ENCODE data around the gene LCLAT1. TPM values are rescaled to one million over a fixed set of nuclear protein-coding genes. Genes with fewer than 3 reads are reported as not detected.

The LCLAT1 gene
- total RNA-seq, 2 donors from 2014 or later: 8.1 to 24.1 TPM

DNA sequence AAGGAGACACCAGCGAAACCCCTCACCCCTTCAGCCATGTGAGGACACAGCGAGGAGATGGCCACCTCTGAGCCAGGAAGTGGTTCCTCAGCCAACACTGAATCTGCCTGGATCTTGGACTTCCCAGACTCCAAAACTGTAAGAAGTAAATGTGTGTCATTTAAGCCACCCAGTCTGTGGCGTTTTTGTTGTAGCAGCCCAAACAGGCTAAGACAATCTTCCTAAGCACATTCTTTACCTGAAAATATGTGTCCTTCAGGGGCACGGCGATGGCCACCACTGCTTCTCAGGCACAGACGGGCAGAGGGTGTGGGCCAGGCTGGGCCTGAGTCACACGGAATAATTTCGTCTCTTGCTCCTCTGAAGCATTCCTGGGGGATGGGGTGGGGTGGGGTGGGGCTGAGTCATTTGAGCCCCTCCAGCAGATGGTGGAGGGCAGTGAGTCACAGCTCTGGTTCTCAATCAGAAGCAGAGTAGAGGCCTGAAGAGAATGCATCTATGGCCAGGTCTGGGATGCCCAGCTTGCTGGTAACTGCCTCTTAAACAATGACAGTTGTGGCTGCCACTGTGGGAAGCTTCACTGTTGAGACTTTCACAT lies 217.8 kb downstream of the LCLAT1 start:
- DNase-seq (ENCODE audit: low spot score in 2 of 2) (no peak), ATAC-seq (peak; percentile 68 to 79)
- Mint-ChIP-seq H3K36me3 (peaks cover 10% of the 10 kb centered on the region in 2 donors), H3K27ac (no peak overlapping the region), H3K9me3 (peaks cover 13 to 17% of the 10 kb centered on the region in 2 donors)

DNA sequence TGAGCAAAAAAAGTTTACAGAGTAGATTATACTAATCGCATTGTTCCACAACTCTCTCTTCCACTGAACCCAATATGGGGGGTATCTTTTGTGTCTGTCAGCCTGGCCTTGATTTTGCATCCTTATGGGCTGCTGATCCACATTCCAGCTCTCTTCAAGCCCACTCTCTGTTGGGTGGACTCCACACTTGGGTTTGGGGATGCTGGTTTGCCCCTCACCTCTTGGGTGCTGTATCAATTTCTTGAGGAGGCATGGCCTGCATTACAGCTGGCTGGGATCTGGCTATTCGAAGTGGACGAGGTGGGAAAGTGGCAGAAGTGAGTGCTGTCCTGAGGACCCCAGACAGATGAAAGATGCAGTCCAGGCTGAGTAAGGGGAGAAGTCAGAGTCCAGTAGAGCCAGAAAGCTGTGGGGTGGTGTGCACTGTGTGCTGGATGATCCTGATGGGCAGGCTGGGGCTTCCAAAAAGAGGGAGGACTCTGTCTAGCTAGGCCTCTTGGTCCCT lies 218.8 kb downstream of the LCLAT1 start:
- no peak overlapping the region for H3K27ac Mint-ChIP-seq
- no peak for ATAC-seq
- DNase-seq (ENCODE audit: low spot score in 2 of 2): no peak
- H3K9me3 Mint-ChIP-seq: peaks cover 22% of the 10 kb centered on the region in 2 donors
- peaks cover 17 to 20% of the 10 kb centered on the region in 2 donors for H3K36me3 Mint-ChIP-seq

DNA sequence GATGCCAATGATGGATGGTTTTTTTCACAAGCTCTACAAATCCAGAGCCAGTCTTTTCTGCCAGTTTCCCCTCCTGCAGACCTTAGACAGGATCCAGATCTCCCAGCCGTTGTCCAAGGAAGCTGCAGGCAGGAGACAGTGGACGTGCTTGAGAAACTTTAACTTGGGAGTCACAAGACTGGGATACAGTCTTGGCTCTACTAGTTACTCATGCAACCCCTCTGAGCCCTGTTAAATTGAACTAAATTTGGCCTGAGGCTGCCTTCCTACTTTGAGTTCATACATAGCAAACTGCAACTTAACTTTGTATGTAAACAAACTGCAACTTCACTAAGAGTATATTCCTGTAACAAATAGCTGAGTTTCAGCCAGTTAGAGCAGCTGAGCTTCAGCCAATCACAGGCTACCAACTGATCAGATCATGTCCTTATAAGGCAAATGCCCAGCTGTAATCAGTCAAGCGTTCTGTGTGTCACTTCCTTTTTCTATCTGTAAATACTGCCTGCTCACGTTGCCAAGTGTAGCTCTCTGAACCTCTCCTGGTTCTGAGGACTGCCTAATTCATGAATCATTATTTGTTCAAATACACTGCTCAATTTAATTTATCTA lies 219.3 kb downstream of the LCLAT1 start:
- no peak for DNase-seq (ENCODE audit: low spot score in 2 of 2)
- Mint-ChIP-seq H3K27ac (no peak overlapping the region), H3K9me3 (peaks cover 22% of the 10 kb centered on the region in 2 donors), H3K36me3 (peaks cover 17 to 23% of the 10 kb centered on the region in 2 donors)
- ATAC-seq: no peak

DNA sequence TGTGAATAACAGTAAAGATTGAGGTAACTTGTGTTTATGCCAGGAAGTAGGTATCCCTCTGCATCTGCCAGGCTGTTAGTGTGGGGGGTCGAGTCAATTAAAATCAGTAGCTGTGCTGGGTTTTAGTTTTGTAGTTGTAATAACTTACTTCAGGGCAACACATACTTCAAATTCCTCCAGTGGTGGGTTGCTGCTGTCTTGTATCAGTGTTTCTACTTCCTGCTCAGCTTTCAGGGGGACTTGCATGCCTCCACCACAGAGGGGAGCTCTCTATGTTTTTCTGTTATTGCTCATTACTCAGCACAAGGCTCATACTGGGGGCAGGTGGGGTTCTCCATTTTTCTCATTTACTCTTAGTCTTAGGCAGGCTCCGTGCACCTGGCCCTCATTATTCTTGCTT lies 223.4 kb downstream of the LCLAT1 start:
- DNase-seq (ENCODE audit: low spot score in 2 of 2) (no peak), ATAC-seq (no peak)
- Mint-ChIP-seq H3K36me3 (peaks cover 17 to 23% of the 10 kb centered on the region in 2 donors), H3K9me3 (peaks cover 22% of the 10 kb centered on the region in 2 donors), H3K27ac (no peak overlapping the region)

DNA sequence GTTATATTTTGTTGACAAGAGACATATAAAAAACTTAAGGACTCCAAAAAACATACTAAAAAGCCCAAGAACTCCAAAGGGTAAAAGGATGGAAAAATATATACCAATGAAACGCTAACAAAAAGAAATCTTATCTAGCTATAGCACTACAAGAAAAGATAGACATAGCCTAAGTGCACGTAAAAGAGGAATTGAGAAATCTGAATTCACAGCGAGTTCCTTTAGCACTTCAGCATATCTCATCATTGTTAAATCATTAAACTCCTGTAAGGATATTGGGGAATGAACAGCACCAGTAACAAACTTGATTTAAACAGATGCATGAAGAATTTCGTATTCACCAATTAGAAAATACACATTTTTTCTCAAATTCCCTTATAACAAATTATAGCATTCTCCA lies 226.1 kb downstream of the LCLAT1 start:
- ATAC-seq (no peak), DNase-seq (ENCODE audit: low spot score in 2 of 2) (no peak)
- Mint-ChIP-seq H3K36me3 (peaks cover 17 to 23% of the 10 kb centered on the region in 2 donors), H3K27ac (no peak overlapping the region), H3K9me3 (peaks cover 17 to 22% of the 10 kb centered on the region in 2 donors)

DNA sequence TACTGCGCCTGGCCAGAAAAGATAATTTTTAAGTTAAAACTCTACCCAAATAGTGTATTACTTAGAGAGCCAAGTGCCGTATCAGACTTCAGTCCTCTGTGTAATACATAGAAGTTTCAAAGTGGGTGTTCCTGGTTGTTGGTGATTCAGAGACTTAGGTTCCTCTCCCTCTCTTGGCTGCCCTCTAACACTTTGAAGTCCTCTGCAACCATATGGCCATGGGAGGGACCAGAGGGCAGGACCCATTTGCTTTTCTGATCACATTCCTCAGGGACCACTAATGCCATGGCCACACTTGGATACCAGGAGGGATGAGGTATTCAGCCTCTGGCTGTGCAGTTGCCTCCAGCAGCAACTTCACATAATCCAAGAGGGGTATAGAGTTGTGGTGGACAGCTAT lies 228.7 kb downstream of the LCLAT1 start:
- H3K27ac Mint-ChIP-seq: no peak overlapping the region
- no peaks in the 10 kb centered on the region for H3K9me3 Mint-ChIP-seq
- peaks cover 0 to 4% of the 10 kb centered on the region in 2 donors for H3K36me3 Mint-ChIP-seq
- ATAC-seq (no peak), DNase-seq (ENCODE audit: low spot score in 2 of 2) (no peak)

DNA sequence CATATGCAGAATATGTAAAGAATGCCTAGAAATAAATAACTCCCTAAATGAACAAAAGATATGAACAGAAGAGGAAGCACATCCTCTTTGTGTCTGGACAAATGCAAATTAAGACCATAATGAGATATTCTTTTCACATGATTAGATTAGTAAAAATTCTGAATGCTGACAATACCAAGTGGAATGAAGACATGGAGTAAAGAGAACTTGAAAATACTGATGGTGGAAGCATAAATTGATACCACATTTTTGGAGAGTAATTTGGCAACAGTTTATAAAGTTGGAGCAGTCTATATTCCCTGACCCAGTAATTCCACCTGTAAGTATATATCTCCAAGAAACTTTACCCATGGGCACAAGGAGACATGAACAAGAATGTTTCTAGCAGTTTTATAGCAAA lies 230.2 kb downstream of the LCLAT1 start:
- Mint-ChIP-seq H3K27ac (no peak overlapping the region), H3K36me3 (no peaks in the 10 kb centered on the region)
- no peak for ATAC-seq

DNA sequence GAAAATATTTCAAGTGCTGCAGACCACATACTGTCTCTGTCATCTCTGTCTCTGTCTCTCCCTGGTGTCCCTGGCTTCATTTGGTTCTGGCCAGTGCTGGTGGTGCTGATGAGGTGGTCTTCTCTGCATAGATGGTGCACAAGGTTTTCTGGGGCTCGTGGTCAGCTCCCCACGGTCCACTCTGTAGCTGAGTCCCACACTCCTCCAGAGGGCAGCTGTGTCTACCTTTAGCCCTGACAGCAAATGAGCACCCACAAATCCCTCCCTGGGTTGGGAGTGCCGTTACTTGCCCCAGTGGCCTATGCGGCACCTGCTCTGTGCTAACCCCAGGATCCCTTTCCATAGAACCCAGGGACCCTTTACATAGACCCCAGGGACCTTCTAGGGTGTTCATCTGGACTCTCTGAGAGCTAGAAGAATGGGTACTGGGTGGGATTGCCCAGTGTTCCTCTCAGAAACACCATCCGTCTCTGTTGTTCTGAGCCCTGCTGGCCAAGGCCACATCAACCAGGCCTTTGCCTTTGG lies 230.9 kb downstream of the LCLAT1 start:
- ATAC-seq (no peak), DNase-seq (ENCODE audit: low spot score in 2 of 2) (no peak)
- Mint-ChIP-seq H3K27ac (no peak overlapping the region), H3K36me3 (no peaks in the 10 kb centered on the region), H3K9me3 (no peaks in the 10 kb centered on the region)

More for the DNA sequence above, 230.2 kb downstream of the LCLAT1 start:
- H3K9me3 Mint-ChIP-seq: no peaks in the 10 kb centered on the region
- DNase-seq (ENCODE audit: low spot score in 2 of 2): no peak

DNA sequence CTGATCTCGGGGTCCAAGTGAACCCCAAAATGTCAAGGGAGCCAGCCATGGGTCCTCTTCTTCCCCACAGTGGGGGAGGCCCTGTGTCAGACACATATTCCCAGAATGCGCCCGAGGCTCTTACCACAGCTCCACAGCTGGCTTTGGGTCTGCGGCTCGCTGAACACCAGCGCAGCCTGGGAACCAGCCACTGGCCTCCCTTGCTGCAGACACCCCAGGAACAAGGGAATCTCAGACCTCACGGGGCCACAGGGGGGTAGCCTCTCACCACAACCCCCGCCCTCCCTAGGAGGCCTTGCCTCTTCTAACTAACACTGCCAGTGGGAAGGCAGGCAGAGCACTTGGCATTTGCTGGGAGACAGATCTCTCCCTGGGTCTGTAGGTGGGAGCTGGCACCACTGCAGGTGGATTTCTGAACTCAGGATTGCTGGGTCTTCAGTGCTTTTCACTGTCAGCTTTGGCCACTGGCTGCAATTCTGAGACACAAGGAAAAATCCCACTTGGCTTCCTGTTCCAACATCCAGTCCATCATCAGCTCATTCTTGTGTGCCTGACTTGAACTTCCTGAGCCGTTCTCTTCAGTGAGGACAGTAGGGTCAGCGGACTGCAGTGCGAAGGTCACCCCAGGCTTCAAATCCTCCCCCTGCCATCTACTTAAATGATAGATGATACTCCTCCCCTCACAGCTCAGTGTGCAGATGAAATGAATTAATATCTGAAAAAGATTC lies 231.5 kb downstream of the LCLAT1 start:
- Mint-ChIP-seq H3K36me3 (no peaks in the 10 kb centered on the region), H3K9me3 (no peaks in the 10 kb centered on the region), H3K27ac (no peak overlapping the region)
- DNase-seq (ENCODE audit: low spot score in 2 of 2) (no peak), ATAC-seq (no peak)

DNA sequence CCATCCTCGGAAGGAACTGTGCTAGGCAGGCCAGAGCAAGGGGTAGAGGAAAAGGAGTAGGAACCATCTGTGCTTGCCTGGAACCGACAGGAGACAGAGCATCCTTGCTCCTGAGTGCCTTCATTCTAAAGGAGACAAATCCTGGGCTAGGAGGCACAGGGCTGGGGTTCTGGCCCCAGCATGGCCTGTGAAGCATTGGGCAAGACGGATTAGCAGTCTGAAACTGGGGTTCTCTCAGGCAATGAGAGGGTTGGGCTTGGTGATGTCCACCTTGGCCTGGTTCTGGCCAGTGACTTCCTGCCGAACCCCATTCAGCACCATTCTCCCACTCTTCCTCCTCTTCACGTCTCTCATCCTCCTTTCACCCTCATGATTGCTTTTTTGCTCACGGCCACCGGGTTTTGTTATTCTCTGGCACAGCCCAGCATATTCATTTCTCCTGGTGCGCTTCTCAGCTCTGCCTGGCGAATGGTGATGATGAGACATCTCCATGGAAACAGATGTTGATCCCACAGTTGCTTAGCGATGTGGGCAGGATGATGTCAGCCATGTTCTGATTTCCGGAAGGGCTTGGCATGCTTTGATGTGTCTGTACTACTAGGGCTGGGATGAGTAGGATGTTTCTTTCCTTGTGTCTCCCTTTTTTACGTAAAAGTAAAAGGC lies 232.5 kb downstream of the LCLAT1 start:
- ATAC-seq: peak; percentile 20 to 51
- no peak for DNase-seq (ENCODE audit: low spot score in 2 of 2)
- H3K27ac Mint-ChIP-seq: no peak overlapping the region
- no peaks in the 10 kb centered on the region for H3K9me3 Mint-ChIP-seq
- H3K36me3 Mint-ChIP-seq: no peaks in the 10 kb centered on the region

DNA sequence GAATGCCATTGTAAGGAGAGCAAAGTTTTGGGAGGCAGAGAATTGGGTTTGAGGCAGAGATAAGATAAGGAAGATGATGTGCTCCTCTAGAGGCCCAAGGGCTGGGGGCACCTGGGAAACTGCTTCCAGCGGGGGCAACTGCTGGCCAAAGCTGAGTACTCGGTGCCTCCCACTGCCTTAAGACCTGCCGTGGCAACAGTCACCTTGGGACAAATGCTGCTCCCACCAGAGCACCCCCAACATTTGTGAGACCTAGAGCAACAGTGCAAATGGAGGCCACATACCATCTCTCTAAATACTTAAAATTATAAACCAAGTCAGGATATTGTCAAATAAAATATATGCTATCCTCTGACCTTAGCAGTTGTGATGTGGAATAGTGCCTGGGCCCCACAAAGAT lies 233.1 kb downstream of the LCLAT1 start:
- ATAC-seq (no peak), DNase-seq (ENCODE audit: low spot score in 2 of 2) (no peak)
- no peaks in the 10 kb centered on the region for H3K36me3 Mint-ChIP-seq
- no peaks in the 10 kb centered on the region for H3K9me3 Mint-ChIP-seq
- peak overlapping the region in 1 of 2 donors; percentile 22 for H3K27ac Mint-ChIP-seq

DNA sequence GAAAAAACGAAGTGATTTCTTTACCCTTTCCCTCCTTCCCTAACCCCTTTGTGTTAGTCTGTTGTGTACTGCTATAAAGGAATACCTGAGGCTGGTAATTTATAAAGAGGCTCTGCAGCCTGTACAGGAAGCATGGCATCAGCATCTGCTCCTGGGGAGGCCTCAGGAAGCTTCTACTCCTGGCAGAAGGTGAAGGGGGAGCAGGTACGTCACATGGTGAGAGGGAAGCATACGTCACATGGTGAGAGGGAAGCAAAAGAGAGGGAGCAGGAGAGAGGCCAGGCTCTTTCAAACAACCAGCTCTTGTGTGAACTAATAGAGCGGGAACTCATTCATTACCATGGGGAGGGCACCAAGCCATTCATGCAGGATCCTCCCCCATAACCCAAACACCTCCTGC lies 234.0 kb downstream of the LCLAT1 start:
- Mint-ChIP-seq H3K9me3 (no peaks in the 10 kb centered on the region), H3K27ac (no peak overlapping the region), H3K36me3 (no peaks in the 10 kb centered on the region)
- no peak for DNase-seq (ENCODE audit: low spot score in 2 of 2)
- ATAC-seq: no peak

DNA sequence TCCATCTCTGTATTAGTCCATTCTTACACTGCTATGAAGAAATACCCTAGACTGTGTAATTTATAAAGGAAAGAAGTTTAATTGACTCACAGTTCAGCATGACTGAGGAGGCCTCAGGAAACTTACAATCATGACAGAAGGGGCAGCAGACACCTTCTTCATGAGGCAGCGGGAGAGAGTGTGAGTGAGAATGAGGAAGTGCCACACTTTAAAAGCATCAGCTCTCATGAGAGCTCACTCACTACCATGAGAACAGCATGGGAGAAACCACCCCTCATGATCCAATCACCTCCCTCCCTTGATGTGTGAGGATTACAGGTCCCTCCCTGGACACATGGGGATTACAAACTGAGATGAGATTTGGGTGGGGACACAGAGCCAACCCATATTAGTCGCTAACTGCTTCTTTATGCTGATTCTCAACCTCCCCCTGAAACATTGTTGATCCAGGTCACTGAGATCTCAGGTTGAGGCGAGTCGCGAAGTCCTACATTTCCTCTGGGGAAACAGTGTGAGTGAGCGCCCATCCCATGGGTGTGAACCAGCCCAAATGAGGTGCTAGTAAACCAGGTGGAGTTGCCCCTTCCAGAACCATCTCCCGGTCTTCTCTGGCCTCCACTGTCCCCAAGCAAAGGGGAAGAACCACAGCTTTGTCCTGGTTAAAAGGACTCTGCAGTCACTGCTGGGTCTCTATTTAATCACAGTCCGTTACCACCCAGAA lies 236.3 kb downstream of the LCLAT1 start:
- DNase-seq (ENCODE audit: low spot score in 2 of 2) (no peak), ATAC-seq (no peak)
- Mint-ChIP-seq H3K9me3 (no peaks in the 10 kb centered on the region), H3K27ac (no peak overlapping the region), H3K36me3 (no peaks in the 10 kb centered on the region)

DNA sequence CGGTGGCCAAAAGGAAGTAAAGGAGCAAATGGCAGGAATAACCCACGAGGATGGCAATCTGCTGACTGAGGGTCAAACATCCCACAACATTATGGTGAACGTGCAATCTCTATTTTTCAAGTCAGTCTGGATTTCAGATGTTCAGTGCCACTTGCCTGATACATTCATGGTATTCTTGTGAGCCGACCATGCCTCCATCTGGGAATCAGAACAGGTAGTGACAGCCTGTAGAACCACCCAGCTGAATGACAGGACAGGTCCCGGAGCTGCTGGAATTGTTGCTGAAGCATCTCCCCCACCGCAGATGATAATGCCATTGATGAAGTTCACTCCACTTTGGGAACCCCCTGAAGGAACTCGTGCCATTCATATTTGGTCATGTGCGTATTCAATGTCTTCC lies 237.0 kb downstream of the LCLAT1 start:
- H3K9me3 Mint-ChIP-seq: no peaks in the 10 kb centered on the region
- DNase-seq (ENCODE audit: low spot score in 2 of 2) (no peak), ATAC-seq (no peak)
- H3K27ac Mint-ChIP-seq: no peak overlapping the region
- no peaks in the 10 kb centered on the region for H3K36me3 Mint-ChIP-seq

DNA sequence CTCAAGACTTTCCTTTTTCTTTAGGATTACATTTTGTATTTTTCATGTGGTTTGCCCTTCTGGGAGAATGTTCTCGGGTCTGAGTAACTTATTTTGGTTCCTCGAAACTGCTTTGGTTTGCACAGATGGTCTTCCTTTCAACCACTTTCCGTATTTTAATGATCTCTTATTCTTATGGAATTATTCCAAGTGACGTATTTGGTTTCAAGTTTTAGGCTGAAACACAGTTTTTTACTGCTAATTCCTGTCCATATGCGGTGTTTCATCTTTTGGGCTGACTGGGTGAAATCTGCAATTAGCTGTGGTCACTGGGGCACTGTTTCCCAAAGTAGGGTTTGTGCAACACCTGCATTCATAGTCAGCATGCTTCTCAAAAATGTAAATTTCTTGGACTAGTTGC lies 237.5 kb downstream of the LCLAT1 start:
- Mint-ChIP-seq H3K9me3 (no peaks in the 10 kb centered on the region), H3K27ac (no peak overlapping the region), H3K36me3 (no peaks in the 10 kb centered on the region)
- ATAC-seq (no peak), DNase-seq (ENCODE audit: low spot score in 2 of 2) (no peak)

DNA sequence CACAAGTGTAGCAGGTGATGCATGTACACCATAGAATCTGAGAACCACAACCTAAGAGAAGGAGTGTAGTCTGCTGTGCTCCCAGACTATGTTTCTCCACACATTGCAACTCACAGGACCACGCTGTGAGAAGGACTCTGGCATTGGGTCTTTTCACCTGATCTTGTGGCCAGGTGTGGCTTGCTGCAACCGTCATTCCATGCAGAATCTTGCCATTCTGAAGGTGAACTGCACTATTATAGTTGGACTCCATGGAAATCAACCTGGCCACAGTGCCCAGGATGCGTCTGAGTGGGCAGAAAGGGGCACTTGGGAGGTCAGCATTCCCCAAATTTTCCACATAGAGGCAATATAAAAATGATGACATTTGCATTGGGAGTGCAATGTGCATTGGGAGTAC lies 237.9 kb downstream of the LCLAT1 start:
- H3K27ac Mint-ChIP-seq: no peak overlapping the region
- no peaks in the 10 kb centered on the region for H3K36me3 Mint-ChIP-seq
- ATAC-seq (no peak), DNase-seq (ENCODE audit: low spot score in 2 of 2) (no peak)
- H3K9me3 Mint-ChIP-seq: no peaks in the 10 kb centered on the region

All from activated naive CD4-positive, alpha-beta T cell treated with anti-CD3 and anti-CD28 coated beads, Interleukin-2, amount 50 U/mL, for 72 hours (primary cell).